Bronchial epithelial cell (primary cell): Measurements from ENCODE around the gene SLC23A3. TPM values are rescaled to one million over a fixed set of nuclear protein-coding genes. Genes with fewer than 3 reads are reported as not detected.

Experiments
- DNase-seq: peaks from one replicate; pipeline ENCODE4 v3.0.0-alpha.2; 2010; ENCODE audit warnings: low read depth
- FAIRE-seq: peaks from 2 replicates; lab custom pipeline; 2011; peaks lifted over from hg19 to GRCh38; lab: Jason Lieb, UNC
- H3K27me3 ChIP-seq: 2 replicates; pipeline ENCODE4 v1.5.1; 2011; ENCODE audit warnings: low read length; ENCODE audit not compliant: control insufficient read depth, insufficient read depth
- H3K36me3 ChIP-seq: 2 replicates; pipeline ENCODE4 v1.5.1; 2011; ENCODE audit warnings: low read length; ENCODE audit not compliant: control insufficient read depth, insufficient read depth
- H3K4me3 ChIP-seq: 2 replicates; pipeline ENCODE4 v1.5.1; 2011; ENCODE audit warnings: mild to moderate bottlenecking, low read depth, low read length, control low read depth
- total RNA-seq: library from RNA; depleted of rRNA; stranded (reverse); fragments of >200 nt; gene quantifications from 2 replicates; pipeline ENCODE4 v1.2.1, GENCODE V29; 2014
- TF ChIP-seq, protein P1 (sequence below): IDR thresholded peaks from 2 replicates; pipeline ENCODE4 v1.5.1; 2011; ENCODE audit warnings: mild to moderate bottlenecking, moderate library complexity, low read length, control low read depth, inconsistent platforms; ENCODE audit not compliant: insufficient read depth, severe bottlenecking

SLC23A3 gene
- total RNA-seq, 1 donor from 2014 or later, result 1.3 TPM

DNA sequence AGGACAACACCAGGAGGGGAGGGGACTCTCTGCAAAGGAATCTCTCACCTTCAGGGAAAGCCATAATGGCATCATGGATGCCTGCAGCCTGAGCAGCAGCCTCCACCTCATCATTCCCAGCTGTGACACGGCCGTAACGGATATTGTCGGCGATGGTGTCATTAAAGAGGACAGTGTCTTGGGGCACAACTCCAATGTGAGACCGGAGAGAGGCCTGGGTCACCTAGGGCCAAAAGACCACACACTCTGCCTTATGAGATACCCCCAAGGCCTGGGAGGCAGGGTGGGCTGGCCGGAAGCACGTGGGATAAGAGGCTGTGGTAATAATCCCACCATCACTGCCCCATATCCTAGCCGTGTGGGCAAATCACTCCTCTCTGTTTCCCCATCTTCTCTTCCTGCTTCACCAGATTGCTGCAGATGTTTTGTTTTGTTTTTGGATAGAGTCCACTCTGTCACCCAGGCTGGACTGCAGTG, 41.1 kb upstream of the SLC23A3 start:
- TF ChIP-seq, protein P1, sequence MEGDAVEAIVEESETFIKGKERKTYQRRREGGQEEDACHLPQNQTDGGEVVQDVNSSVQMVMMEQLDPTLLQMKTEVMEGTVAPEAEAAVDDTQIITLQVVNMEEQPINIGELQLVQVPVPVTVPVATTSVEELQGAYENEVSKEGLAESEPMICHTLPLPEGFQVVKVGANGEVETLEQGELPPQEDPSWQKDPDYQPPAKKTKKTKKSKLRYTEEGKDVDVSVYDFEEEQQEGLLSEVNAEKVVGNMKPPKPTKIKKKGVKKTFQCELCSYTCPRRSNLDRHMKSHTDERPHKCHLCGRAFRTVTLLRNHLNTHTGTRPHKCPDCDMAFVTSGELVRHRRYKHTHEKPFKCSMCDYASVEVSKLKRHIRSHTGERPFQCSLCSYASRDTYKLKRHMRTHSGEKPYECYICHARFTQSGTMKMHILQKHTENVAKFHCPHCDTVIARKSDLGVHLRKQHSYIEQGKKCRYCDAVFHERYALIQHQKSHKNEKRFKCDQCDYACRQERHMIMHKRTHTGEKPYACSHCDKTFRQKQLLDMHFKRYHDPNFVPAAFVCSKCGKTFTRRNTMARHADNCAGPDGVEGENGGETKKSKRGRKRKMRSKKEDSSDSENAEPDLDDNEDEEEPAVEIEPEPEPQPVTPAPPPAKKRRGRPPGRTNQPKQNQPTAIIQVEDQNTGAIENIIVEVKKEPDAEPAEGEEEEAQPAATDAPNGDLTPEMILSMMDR, result no peak
- H3K4me3 ChIP-seq, result no peak overlapping the region
- no peak for DNase-seq
- peaks cover 45% of the 10 kb centered on the region for H3K36me3 ChIP-seq
- H3K27me3 ChIP-seq, result no peaks in the 10 kb centered on the region
- no peak for FAIRE-seq

DNA sequence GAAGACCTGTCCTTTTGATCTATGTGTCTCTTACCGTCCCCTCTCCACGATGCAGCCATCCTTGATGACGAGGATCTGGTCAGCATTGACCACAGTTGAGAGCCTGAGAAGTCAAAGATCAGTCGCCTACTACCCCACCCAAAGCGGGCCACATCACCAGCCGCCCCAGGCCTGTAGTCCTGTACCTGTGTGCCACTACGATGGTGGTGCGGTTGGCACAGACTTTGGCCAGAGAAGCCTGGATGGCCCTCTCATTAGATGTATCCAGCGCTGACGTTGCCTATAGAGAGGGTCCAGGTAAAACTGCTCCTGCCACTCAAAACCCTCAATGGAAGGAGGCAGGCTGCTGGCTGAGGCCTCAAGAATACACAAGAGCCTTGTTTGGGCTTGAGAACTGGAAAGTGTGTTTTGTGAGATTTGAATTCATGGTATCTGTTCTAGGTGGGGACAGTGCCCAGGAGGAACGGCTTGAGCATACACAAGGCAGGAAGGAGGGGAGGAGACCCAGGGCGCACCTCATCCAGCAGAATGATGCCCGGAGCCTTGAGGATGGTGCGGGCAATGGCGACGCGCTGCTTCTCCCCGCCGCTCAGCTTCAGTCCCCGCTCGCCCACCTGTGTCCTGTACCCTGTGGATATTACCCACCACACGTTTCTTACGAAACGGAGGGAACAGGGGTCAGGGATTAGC, 40.5 kb upstream of the SLC23A3 start:
- TF ChIP-seq, protein P1, result no peak
- no peak for FAIRE-seq

DNA sequence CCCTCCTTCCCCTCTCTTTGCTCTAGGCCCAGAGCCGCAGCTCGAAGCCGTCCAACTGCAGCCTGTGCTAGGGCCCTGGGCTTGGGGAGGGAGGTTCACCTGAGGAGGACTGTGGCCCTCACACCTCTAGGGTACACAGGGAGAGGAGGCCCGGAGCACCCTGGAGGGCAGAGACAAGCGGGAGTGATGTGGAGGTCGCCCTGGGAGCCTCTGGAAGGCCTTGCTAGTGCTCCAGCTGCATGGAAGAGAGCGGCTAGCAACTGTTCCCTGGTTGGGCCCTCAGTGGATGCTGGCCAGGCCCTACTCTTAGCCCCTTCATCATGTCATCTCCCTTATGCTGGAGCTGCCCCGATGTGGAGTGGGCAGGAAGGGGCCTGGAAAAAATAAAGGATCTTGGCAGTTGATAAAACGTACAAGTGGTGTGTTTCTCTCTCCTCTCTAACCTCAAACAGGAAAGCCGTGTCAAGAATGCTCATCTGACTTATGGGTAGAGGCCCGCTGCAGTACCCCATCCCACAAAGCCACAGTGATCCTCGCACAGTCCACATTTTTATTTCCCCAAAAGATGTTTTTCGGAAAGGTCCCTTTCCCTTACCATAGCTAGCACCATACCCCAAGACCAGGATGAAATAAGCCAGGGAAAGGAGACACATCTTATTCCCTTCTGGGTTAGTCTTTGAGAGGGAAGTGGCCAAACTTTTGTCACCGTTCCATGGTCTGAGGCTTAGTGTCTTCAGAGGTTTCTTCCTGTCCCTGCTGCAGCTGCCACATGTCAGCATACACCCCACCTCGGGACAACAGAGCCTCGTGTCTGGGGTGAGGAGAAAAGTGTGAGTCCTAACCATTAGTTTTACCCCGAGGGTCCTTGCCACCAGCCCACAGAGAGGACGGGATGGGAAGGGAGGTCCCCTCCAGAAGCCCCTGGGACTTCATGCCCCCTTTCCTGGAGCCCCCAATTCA, 39.7 kb upstream of the SLC23A3 start:
- TF ChIP-seq, protein P1, result no peak
- Histone ChIP-seq H3K4me3 (no peak overlapping the region), H3K27me3 (no peaks in the 10 kb centered on the region), H3K36me3 (peaks cover 35% of the 10 kb centered on the region)
- DNase-seq (no peak), FAIRE-seq (no peak)

More for the DNA sequence above, 40.5 kb upstream of the SLC23A3 start:
- DNase-seq, result no peak
- Histone ChIP-seq H3K27me3 (no peaks in the 10 kb centered on the region), H3K4me3 (no peak overlapping the region), H3K36me3 (peaks cover 41% of the 10 kb centered on the region)

DNA sequence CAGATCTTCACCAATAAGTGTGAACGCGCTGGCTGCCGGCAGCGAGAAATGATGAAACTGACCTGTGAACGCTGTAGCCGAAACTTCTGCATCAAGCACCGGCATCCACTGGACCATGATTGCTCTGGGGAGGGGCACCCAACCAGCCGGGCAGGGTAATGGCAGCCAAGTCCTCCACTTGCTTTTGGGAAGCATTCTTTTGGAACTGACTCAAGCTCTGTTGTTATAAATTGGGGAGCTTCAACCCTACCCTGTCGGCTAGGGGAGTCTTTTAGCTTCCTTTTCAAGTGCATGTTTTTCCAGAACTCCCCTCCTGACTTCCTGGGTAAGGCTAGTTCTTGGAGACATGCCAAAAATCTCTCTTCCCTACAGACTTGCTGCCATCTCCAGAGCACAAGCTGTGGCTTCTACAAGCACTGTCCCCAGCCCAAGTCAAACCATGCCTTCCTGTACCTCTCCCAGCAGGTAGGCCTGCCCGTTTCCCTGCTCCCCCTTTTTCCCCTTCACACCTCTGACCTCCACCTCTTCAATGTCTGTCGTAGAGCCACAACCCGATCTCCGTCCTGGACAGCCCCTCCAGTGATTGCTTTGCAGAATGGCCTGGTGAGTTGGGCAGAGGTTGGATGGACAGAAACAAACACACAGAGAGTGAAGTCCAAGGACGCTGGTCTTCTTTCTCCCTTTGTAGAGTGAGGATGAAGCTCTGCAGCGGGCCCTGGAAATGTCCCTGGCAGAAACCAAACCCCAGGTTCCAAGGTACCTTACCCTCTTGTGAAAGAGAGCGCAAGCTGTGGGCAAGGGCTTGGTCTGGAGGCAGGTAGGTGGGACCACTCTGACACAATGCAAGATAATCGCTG, 38.3 kb upstream of the SLC23A3 start:
- H3K4me3 ChIP-seq, result no peak overlapping the region
- TF ChIP-seq, protein P1, result no peak
- H3K36me3 ChIP-seq, result peaks cover 23% of the 10 kb centered on the region
- no peaks in the 10 kb centered on the region for H3K27me3 ChIP-seq
- DNase-seq, result peak; percentile 25
- FAIRE-seq, result no peak

DNA sequence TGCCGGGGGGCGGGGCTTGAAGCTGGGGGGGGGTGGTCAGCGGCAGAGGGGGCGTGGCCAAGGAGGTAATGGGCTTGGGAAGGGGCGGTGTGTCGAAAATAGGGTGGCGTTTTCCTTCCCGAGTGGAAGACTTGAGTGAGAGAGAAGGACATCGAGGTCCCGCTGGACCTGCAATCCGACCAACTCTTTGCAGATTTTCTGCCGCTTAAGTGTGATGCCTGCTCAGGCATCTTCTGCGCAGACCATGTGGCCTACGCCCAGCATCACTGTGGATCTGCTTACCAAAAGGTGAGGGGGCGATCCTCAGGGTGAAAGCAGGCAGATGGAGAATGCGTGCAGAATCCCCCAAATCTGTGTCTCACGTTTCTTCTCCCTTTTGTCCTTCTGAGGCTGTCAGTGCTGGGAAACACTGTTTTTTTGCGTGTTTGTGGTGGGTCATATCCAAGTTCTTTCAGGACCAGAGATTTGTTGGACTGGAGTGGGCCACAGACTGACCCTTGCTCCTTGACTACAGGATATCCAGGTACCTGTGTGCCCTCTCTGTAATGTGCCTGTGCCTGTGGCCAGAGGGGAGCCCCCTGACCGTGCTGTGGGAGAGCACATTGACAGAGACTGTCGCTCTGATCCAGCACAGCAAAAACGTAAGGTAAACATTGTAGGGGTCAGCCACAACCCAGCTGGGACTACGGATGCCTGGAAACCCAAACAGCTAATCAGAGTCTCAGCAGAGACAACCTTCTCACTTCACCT, 37.5 kb upstream of the SLC23A3 start:
- Histone ChIP-seq H3K4me3 (peak overlapping the region; percentile 80), H3K27me3 (no peaks in the 10 kb centered on the region), H3K36me3 (peaks cover 18% of the 10 kb centered on the region)
- DNase-seq (no peak), FAIRE-seq (no peak)
- TF ChIP-seq, protein P1, result no peak
